ENCODE results near the gene ZMYM3.

DNA sequence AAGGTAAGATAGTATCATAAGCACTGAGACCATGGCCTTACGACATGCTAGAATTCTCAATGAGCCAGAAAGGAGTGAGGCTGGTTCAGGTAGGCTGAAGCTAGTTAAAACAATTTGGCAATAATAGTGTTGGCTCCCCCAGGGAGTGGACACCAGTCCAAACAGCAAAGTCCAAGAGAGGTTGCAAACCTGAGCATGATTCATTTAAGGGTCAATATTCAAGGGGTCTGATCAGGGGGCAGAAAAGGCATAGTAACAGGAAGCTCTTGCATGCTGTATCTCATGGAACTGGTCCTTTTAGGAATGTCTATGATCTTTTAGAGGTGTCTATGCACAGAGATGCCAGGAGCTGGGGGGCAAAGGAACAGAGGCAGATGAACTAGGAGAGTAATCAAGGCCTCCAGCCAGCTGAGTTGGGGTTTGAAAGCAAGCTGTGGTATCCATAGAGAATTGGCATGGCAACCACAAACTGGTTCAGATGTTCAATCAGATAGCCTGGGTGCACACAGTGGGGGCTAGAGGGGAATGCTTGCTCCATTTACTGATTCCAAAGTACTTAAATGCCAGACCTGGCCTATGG is 25.8 kb downstream of the ZMYM3 start:
- no peak for TF ChIP-seq POLR2A (IDR thresholded peaks at IDR 0.05)
- TF ChIP-seq, protein P1, sequence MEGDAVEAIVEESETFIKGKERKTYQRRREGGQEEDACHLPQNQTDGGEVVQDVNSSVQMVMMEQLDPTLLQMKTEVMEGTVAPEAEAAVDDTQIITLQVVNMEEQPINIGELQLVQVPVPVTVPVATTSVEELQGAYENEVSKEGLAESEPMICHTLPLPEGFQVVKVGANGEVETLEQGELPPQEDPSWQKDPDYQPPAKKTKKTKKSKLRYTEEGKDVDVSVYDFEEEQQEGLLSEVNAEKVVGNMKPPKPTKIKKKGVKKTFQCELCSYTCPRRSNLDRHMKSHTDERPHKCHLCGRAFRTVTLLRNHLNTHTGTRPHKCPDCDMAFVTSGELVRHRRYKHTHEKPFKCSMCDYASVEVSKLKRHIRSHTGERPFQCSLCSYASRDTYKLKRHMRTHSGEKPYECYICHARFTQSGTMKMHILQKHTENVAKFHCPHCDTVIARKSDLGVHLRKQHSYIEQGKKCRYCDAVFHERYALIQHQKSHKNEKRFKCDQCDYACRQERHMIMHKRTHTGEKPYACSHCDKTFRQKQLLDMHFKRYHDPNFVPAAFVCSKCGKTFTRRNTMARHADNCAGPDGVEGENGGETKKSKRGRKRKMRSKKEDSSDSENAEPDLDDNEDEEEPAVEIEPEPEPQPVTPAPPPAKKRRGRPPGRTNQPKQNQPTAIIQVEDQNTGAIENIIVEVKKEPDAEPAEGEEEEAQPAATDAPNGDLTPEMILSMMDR (IDR thresholded peaks at IDR 0.05): no peak
